ENCODE data around the gene MDC1.
A peak's percentile ranks its signal among the peaks of the same experiment; 100 is the strongest.
"Not testable (repeated sequence)": the region's sequence is repeated elsewhere in the genome, so short reads cannot be mapped to it uniquely, and the experiment has no call there.

The MDC1 gene

GRCh38 chr6:30725713-30726505 lies 8.8 kb upstream of the MDC1 start:
- no peak for FAIRE-seq
- no peak for DNase-seq (ENCODE audit: insufficient read length, low spot score)

- no peak for FAIRE-seq
- DNase-seq (ENCODE audit: insufficient read length, low spot score) = no peak
Observed at GRCh38 chr6:30724906-30725667, 8.0 kb upstream of the MDC1 start.

- not testable (repeated sequence) for FAIRE-seq; DNase-seq (ENCODE audit: insufficient read length, low spot score)
Observed at GRCh38 chr6:30723843-30724741, 7.0 kb upstream of the MDC1 start.

GRCh38 chr6:30723159-30723842 lies 6.2 kb upstream of the MDC1 start:
- not testable (repeated sequence) for DNase-seq (ENCODE audit: insufficient read length, low spot score); FAIRE-seq

- peak; percentile 67 for DNase-seq (ENCODE audit: insufficient read length, low spot score)
- no peak for FAIRE-seq
Observed at GRCh38 chr6:30722280-30723112, 5.4 kb upstream of the MDC1 start.

- not testable (repeated sequence) for FAIRE-seq; DNase-seq (ENCODE audit: insufficient read length, low spot score)
Observed at GRCh38 chr6:30722025-30722279, 4.9 kb upstream of the MDC1 start.

- DNase-seq (ENCODE audit: insufficient read length, low spot score) (peak; percentile 64), FAIRE-seq (peak; percentile 63)
Observed at GRCh38 chr6:30721198-30722024, 4.3 kb upstream of the MDC1 start.

GRCh38 chr6:30720738-30721197 lies 3.7 kb upstream of the MDC1 start:
- DNase-seq (ENCODE audit: insufficient read length, low spot score) = no peak
- FAIRE-seq = no peak

- peak; percentile 93 for DNase-seq (ENCODE audit: insufficient read length, low spot score)
- peak; percentile 81 for FAIRE-seq
Observed at GRCh38 chr6:30719791-30720737, 3.0 kb upstream of the MDC1 start, which contains the start of gene TUBB. Gene TUBB, plus strand, starts transcription at chr6:30720352. Its CDS starts 155 bp downstream, at chr6:30720507.

- DNase-seq (ENCODE audit: insufficient read length, low spot score) (no peak), FAIRE-seq (no peak)
Observed at GRCh38 chr6:30719356-30719755, 2.3 kb upstream of the MDC1 start.

GRCh38 chr6:30717845-30718720 lies 1.0 kb upstream of the MDC1 start:
- FAIRE-seq; DNase-seq (ENCODE audit: insufficient read length, low spot score): not testable (repeated sequence)

GRCh38 chr6:30716879-30717128 lies 277 bp downstream of the MDC1 start:
- FAIRE-seq (no peak), DNase-seq (ENCODE audit: insufficient read length, low spot score) (no peak)

- DNase-seq (ENCODE audit: insufficient read length, low spot score) (no peak), FAIRE-seq (no peak)
Observed at GRCh38 chr6:30714263-30714662, 2.8 kb downstream of the MDC1 start.

- no peak for DNase-seq (ENCODE audit: insufficient read length, low spot score)
- FAIRE-seq = no peak
Observed at GRCh38 chr6:30712441-30712945, 4.6 kb downstream of the MDC1 start.

GRCh38 chr6:30711758-30712380 lies 5.2 kb downstream of the MDC1 start:
- FAIRE-seq (no peak), DNase-seq (ENCODE audit: insufficient read length, low spot score) (no peak)

Measured in HTR-8/SVneo (cell line).